ENCODE results near the gene HSD17B14. TPM values are rescaled to one million over a fixed set of nuclear protein-coding genes. Genes with fewer than 3 reads are reported as not detected.
A peak's percentile ranks its signal among the peaks of the same experiment; 100 is the strongest.

HSD17B14 gene
- total and polyA plus RNA-seq, 2 of the 13 experiments (the other 11 are each of a cell fraction or from before 2014, with no cell fraction given) = 0.58 to 1.2 TPM

DNA sequence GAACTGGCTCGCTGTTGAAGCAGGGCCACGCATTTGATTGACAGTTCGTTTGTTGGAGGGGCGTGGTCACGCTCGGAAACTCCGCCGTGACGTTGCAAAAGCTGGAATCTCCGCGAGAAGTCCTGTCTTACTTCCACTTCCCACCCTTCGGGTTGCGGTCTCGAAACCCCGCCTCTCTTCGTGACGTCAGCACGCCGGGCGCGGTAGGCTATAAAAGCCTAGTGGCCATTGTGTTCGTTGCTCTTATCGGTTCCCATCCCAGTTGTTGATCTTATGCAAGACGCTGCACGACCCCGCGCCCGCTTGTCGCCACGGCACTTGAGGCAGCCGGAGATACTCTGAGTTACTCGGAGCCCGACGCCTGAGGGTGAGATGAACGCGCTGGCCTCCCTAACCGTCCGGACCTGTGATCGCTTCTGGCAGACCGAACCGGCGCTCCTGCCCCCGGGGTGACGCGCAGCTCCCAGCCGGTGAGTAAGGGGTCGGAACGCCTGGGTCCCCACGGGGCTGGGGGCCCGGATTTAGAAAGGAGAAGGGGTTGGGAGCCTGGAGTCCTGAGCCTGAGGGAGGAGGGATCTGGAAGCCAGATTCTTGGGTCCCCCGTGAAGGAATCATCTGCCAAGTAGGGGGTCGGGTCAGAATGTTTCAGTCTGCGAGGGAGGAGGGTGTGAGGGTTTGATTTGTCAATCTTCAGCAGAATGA, 36.0 kb upstream of the HSD17B14 start, which contains the start of gene PPP1R15A (continued):
- TF ChIP-seq, protein P1, sequence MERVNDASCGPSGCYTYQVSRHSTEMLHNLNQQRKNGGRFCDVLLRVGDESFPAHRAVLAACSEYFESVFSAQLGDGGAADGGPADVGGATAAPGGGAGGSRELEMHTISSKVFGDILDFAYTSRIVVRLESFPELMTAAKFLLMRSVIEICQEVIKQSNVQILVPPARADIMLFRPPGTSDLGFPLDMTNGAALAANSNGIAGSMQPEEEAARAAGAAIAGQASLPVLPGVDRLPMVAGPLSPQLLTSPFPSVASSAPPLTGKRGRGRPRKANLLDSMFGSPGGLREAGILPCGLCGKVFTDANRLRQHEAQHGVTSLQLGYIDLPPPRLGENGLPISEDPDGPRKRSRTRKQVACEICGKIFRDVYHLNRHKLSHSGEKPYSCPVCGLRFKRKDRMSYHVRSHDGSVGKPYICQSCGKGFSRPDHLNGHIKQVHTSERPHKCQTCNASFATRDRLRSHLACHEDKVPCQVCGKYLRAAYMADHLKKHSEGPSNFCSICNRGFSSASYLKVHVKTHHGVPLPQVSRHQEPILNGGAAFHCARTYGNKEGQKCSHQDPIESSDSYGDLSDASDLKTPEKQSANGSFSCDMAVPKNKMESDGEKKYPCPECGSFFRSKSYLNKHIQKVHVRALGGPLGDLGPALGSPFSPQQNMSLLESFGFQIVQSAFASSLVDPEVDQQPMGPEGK (CRISPR knock-in tag; IDR thresholded peaks at IDR 0.05) = peak; percentile 34
- TF ChIP-seq, protein P2, sequence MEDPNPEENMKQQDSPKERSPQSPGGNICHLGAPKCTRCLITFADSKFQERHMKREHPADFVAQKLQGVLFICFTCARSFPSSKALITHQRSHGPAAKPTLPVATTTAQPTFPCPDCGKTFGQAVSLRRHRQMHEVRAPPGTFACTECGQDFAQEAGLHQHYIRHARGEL (CRISPR knock-in tag; IDR thresholded peaks at IDR 0.05) = no peak
- TF ChIP-seq PHB2 (IDR thresholded peaks at IDR 0.05; ENCODE audit: partially characterized antibody) = no peak
- TF ChIP-seq FLYWCH1 (CRISPR knock-in tag; IDR thresholded peaks at IDR 0.05) = no peak
- TF ChIP-seq RARA (CRISPR knock-in tag; IDR thresholded peaks at IDR 0.05) = no peak
- TF ChIP-seq ELF1 (CRISPR knock-in tag; IDR thresholded peaks at IDR 0.05) = peak; percentile 51; the same call in 1 of the 2 replicates
- TF ChIP-seq ZBTB7B (CRISPR knock-in tag; IDR thresholded peaks at IDR 0.05) = peak; percentile 53; the same call in 1 of the 2 replicates
- TF ChIP-seq SMAD1 (CRISPR knock-in tag; IDR thresholded peaks at IDR 0.05; ENCODE audit: borderline replicate concordance, low read depth) = peak; percentile 94; the same call in 1 of the 2 replicates
- TF ChIP-seq TSC22D2 (CRISPR knock-in tag; IDR thresholded peaks at IDR 0.05; ENCODE audit: borderline replicate concordance) = no peak
- TF ChIP-seq ZNF768 (CRISPR knock-in tag; IDR thresholded peaks at IDR 0.05) = peak; percentile 61; the same call in 1 of the 2 replicates
- TF ChIP-seq, protein P3, sequence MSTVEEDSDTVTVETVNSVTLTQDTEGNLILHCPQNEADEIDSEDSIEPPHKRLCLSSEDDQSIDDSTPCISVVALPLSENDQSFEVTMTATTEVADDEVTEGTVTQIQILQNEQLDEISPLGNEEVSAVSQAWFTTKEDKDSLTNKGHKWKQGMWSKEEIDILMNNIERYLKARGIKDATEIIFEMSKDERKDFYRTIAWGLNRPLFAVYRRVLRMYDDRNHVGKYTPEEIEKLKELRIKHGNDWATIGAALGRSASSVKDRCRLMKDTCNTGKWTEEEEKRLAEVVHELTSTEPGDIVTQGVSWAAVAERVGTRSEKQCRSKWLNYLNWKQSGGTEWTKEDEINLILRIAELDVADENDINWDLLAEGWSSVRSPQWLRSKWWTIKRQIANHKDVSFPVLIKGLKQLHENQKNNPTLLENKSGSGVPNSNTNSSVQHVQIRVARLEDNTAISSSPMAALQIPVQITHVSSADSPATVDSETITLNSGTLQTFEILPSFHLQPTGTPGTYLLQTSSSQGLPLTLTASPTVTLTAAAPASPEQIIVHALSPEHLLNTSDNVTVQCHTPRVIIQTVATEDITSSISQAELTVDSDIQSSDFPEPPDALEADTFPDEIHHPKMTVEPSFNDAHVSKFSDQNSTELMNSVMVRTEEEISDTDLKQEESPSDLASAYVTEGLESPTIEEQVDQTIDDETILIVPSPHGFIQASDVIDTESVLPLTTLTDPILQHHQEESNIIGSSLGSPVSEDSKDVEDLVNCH (CRISPR knock-in tag; IDR thresholded peaks at IDR 0.05) = no peak
- TF ChIP-seq JUNB (CRISPR knock-in tag; IDR thresholded peaks at IDR 0.05; ENCODE audit: borderline replicate concordance) = no peak
- TF ChIP-seq, protein P4, sequence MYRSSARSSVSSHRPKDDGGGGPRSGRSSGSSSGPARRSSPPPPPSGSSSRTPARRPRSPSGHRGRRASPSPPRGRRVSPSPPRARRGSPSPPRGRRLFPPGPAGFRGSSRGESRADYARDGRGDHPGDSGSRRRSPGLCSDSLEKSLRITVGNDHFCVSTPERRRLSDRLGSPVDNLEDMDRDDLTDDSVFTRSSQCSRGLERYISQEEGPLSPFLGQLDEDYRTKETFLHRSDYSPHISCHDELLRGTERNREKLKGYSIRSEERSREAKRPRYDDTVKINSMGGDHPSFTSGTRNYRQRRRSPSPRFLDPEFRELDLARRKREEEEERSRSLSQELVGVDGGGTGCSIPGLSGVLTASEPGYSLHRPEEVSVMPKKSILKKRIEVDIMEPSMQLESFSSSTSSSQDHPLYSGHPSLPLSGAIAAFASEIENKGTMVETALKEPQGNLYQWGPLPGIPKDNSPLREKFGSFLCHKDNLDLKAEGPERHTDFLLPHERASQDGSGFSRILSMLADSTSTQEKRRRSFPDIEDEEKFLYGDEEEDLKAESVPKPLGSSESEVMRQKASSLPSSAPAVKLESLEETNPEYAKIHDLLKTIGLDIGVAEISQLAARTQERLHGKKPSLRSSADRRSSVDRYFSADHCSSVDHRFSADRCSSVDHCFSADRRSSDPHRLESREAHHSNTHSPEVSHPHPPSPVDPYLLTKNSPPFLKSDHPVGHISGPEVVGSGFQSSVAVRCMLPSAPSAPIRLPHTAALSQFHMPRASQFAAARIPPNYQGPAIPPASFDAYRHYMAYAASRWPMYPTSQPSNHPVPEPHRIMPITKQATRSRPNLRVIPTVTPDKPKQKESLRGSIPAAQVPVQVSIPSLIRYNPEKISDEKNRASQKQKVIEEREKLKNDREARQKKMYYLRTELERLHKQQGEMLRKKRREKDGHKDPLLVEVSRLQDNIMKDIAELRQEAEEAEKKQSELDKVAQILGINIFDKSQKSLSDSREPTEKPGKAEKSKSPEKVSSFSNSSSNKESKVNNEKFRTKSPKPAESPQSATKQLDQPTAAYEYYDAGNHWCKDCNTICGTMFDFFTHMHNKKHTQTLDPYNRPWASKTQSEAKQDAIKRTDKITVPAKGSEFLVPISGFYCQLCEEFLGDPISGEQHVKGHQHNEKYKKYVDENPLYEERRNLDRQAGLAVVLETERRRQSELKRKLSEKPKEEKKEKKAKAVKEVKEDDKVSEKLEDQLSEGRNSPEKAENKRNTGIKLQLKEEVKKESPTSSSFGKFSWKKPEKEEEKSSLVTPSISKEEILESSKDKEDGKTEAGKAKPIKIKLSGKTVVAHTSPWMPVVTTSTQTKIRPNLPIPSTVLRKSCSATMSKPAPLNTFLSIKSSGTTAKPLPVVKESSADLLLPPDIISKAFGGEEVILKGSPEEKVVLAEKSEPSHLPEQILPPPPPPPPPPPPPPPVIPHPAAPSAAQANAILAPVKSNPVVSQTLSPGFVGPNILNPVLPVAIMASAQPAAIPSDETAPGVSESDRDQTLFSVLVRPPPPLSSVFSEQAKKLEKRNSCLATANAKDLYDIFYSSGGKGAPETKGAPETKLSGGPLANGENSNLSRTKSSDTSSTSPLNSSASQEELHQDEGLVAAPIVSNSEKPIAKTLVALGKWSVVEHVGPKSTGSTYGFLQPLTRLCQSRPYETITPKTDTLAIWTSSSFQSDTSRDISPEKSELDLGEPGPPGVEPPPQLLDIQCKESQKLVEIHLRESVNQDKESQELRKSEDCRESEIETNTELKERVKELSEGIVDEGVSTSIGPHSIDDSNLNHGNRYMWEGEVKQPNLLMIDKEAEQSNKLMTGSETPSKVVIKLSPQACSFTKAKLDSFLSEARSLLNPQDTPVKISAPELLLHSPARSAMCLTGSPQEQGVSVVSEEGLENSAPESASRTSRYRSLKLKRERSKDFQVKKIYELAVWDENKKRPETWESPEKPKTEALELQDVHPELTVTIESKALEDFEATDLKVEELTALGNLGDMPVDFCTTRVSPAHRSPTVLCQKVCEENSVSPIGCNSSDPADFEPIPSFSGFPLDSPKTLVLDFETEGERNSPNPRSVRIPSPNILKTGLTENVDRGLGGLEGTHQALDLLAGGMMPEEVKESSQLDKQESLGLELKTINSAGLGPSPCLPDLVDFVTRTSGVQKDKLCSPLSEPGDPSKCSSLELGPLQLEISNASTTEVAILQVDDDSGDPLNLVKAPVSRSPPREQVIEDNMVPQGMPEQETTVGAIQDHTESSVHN (CRISPR knock-in tag; IDR thresholded peaks at IDR 0.05) = no peak
- TF ChIP-seq ASH2L (IDR thresholded peaks at IDR 0.05; ENCODE audit: insufficient read length, low read depth, low read length) = peak; percentile 91
- TF ChIP-seq ZNF776 (CRISPR knock-in tag; IDR thresholded peaks at IDR 0.05) = 0 out of 2 replicates have a peak, but pooled peaks have one; percentile 58
- TF ChIP-seq CHD2 (IDR thresholded peaks at IDR 0.05; ENCODE audit: low read depth, low read length) = peak; percentile 88
- peak; percentile 24; the same call in 1 of the 2 replicates for TF ChIP-seq ZNF652 (CRISPR knock-in tag; IDR thresholded peaks at IDR 0.05; ENCODE audit: borderline replicate concordance, low read depth)

Data from HepG2 (cell line).